GM11168 (cell line): ENCODE measurements around the gene AHNAK2.
"Not testable (repeated sequence)": the region's sequence is repeated elsewhere in the genome, so short reads cannot be mapped to it uniquely, and the experiment has no call there.

ENCODE experiments used
- in situ Hi-C: fragments of 300-500 bp; cut with MboI; formaldehyde crosslinking; loops from one replicate; pipeline ENCODE4 v1.12.0; 2022; ENCODE audit warnings: low sequenced_read_pairs; ENCODE audit not compliant: unreplicated experiment

The AHNAK2 gene

GRCh38 chr14:104931304-104931770 is 46.8 kb downstream of the AHNAK2 start:
- in situ Hi-C loops = no loop called here

- in situ Hi-C loops = no loop called here
Observed at GRCh38 chr14:104930526-104931303, 47.5 kb downstream of the AHNAK2 start.

DNA sequence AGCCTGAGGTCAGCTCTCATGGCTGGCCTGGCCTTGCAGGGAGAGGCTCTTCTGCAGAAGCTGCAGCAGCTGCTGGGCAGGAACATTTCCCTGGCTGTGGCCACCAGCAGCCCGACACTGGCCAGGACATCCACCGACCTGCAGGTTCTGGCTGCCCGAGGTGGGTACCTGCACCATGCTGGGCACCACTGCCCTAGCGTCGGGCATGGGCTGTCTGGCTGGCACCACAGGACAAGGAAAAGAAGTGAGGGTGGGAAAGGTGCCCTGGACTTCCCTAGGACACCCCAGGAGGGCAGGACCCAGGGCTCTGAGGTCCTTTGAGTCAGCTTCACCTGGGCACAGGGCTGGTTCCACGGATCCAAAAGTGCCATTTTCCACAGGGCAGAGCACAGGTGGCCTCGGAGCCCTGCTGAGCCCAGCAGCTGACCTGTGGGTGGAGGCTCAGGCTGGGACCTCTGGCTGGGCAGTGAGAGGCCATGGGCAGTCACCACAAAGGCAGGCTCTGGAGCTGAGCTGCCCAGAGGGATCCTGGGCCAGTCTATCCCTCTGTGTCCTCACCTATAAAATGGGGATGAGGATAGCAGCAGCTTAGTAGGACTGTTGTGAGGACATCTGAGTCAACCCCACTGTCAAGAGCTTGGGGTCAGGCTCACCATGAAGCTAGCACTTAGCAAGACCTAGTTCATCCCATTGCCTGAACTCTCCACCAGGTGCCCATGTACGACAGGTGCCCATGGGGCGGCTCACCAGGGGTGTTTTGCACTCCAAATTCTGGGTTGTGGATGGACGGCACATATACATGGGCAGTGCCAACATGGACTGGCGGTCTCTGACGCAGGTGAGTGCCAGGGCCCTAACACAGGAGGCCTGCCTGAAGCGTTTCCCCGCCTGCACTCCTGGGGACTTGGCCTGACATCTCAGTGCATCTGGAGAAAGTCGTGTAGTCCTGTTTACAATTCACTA is 48.6 kb downstream of the AHNAK2 start:
- in situ Hi-C loops = no loop called here

DNA sequence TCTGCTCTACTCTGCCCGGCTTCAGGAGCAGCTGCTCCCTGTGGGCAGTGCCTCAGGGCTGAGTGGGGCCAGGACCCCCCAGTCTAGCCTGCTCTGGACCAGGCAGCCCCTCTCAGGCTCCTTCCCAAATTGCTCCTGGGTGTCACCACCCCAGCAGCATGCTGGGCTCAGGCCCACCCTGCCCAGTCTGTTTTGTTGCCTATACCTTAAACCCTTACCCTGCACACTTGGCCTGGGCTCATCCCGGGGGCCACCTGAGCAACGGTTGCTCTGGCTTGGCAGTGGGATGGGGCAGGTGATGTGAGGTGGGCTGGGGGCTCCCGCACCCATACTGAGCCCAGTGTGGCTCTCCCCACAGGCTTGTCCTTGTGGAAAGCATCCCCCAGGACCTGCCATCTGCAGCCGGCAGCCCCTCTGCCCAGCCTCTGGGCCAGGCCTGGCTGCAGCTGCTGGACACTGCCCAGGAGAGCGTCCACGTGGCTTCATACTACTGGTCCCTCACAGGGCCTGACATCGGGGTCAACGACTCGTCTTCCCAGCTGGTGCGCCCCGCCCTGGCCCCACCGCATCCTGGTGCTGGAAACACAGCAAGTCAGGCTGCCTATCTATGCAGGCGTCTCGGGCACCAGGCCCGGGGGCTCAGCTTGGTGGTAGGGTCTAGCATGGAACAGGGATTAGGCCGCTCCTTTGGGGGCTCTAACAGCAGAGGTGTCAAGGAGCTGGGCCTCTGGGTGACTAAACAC is 49.6 kb downstream of the AHNAK2 start:
- in situ Hi-C loops = no loop called here

- in situ Hi-C loops = no loop called here
Observed at GRCh38 chr14:104927901-104928300, 50.3 kb downstream of the AHNAK2 start.

- in situ Hi-C loops = no loop called here
Observed at GRCh38 chr14:104927432-104927816, 50.8 kb downstream of the AHNAK2 start.

- in situ Hi-C loops = no loop called here
Observed at GRCh38 chr14:104926619-104927431, 51.3 kb downstream of the AHNAK2 start.

DNA sequence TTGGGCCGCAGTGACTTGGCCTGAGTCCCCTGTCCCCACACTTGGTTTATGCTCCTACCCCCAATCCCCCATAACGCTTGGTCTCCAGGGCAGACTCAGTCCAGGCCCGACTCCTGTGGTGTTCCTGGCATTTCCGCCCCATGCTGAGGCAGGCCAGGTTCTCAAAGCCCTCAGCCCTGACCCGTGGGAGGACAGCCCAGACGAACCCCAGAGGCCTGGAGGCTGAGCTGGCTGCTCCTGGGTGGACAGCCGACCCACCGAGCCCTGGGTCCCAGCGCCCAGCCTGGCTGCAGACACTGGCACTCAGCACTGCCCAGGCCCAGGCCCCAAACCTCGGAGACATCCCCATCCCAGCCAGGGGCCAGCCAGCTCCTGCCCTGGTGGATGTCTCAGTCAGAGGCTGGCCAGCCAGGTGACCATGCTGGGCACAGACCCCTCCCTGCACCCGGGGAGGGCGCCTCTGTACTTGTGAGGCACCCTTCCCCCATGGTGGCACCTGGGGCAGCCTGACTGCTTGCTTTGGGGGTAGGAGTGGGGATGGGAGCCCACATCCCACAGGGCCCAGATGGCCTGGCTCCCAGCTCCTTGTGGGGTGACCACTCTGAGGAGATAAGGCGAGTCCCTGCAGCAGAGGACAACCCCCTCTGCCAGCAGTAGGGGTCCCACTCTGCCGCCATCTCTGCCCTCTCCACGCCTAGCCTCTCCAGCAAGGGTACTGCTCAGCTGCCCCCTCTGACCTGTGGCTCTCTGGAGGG is 52.1 kb downstream of the AHNAK2 start:
- in situ Hi-C loops = no loop called here

GRCh38 chr14:104925214-104925854 is 52.8 kb downstream of the AHNAK2 start:
- in situ Hi-C loops = no loop called here

DNA sequence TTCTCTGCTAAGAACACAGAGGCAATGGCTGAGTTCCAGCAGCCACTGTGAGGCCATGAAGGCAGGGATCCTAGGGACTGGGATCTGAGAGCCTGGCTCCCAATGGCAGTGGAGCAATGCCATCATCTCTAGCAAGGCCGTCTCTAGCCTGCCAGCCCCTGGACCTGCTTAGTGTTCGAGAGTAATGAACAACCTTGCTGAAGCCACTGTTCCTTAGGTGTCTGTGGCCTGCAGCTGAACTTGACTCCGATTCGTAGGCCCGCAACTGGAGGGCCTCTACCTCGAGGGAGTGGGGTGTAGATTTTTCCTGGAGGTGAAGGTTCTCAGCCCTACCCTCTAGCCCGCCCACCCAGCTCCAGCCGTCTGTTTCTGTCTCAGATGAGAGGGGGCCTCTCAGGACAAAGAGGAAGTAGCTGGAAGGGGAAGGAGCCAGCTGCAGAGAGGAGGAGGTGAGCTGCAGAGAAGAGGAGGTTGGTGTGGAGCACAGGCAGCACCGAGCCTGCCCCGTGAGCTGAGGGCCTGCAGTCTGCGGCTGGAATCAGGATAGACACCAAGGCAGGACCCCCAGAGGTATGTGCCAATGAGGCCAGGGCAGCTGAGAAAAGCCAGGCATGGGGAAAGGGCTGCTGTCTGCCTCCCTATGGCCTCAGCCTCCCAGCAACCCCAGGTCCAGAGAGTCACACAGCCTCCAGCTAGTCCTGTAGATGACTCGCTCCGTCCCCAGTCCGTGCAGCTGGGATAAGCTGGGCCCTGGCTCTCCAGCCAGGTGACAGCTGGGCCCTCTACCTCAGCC is 53.6 kb downstream of the AHNAK2 start, which contains the start of gene PLD4:
Gene PLD4, plus strand, starts transcription at position 459 of the 793 bp plus-strand sequence. CDS start 2,262 bp downstream, outside the sequence.
- in situ Hi-C loops = no loop called here

DNA sequence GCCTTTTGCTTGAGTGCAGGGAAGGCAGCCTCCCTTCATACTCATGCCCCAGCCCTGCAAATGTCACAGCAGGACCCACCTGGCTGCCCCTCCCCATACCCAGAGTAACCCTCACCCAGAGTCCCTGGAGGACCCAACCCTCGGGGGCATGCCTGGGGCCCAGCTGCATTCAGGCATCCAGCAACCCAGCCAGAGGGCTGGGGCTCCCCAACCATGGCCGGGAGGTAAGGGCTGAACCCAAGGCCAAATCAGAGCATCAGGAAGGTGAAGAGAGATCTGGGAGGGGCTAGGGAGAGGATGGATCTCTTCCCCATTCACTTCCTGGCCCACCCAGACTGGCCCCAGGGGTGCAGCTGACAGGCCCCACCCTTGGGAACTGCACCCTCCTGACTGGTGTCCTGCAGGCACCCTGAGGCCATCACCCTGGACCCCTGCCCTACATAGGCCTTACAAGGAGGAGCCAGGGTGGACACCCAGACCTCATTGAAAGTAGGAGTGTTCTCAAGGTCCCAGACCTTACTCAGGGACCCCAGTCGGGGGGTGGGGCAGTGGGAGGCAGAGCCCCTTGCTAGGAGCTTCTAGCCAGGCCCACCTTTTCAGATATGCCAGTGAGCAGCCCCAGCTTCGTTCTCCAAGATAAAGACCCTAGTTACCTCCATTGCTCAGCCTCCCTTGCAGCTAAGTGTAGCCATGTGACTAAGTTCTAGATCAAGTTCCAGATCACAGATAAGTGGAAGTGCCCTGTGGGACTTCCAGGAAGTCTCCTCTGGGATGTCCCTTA is 54.3 kb downstream of the AHNAK2 start:
- in situ Hi-C loops = no loop called here

DNA sequence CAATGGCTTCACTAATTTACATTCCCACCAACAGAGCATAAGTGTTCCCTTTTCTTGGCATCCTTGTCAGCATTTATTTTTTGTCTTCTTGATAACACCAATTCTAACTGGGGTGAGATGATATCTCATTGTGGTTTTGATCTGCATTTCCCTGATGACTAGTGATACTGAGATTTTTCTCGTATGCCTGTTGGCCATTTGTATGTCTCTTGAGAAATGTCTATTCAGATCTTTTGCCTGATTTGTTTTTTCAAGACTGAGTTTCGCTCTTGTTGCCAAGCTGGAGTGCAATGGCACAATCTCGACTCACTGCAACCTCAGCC is 58.2 kb downstream of the AHNAK2 start:
- in situ Hi-C loops = no loop called here

GRCh38 chr14:104919152-104919992 is 58.8 kb downstream of the AHNAK2 start:
- in situ Hi-C loops = not testable (repeated sequence)

DNA sequence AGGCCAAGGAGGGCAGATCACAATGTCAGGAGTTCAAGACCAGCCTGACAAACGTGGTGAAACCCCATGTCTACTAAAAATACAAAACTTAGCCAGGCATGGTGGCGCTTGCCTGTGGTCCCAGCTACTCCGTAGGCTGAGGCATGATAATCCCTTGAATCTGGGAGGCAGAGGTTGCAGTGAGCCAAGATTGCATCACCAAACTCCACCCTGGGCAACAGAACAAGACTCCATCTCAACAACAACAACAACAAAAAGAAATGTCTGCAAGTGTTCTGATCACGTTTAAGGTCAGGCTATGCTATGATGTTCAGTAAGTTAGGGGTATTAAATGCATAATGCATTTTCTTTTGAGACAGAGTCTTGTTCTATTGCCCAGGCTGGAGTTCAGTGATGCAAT is 60.2 kb downstream of the AHNAK2 start:
- in situ Hi-C loops = no loop called here

DNA sequence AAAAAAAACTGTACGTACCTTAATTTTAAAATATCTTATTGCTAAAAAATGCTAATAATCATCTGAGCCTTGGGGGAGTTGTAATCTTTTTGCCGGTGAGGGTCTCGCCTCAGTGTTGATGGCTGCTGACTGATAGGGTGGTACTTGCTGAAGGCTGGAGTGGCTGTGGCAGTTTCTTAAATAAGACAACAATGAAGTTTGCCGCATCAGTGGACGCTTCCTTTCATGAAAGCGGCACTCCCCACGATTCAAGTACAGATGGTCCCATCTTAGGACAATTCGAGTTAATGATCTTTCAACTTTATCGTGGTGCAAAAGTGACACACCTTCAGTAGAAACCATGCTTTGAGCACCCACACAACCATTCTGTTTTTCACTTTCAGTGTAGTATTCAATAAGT is 61.1 kb downstream of the AHNAK2 start:
- in situ Hi-C loops = no loop called here

DNA sequence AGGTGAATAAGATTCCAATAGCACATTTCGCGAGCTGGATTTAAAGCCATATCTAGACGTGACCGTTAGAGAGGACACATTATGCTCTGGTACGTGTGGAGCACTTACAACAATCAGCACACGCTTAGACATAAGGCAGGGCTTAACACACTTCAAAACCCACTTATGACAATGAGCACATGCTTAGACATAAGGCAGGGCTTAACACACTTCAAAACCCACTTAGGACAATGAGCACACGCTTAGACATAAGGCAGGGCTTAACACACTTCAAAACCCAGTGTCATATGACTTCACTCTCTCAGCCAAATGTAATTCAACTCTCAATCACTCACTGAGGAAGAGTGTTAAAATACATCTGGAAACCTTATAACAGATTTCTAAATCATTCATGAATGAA is 64.7 kb downstream of the AHNAK2 start:
- in situ Hi-C loops = no loop called here
